Stomach (tissue), 4 donors: ENCODE data around the gene MAP3K13.

Source experiments
- CTCF ChIP-seq, 7 experiments: fragments of 450-650 bp in 4 of 7; fragments of 200-600 bp in 3 of 7; sonication (generic) in 3 of 7; IDR thresholded peaks; one replicate each; pipeline ENCODE4 v1.5.1; 2016 to 2019; ENCODE audit warnings: antibody characterized with exemption in 7 of 7, control low read depth in 2 of 7, mild to moderate bottlenecking in 1 of 7
- EP300 ChIP-seq: sonication (generic); formaldehyde crosslinking; IDR thresholded peaks from one replicate; pipeline ENCODE4 v1.6.1; 2017; ENCODE audit warnings: antibody characterized with exemption
- POLR2A ChIP-seq, 4 donors: fragments of 450-650 bp; IDR thresholded peaks; one replicate each; pipeline ENCODE4 v1.6.1; 2016; ENCODE audit warnings: antibody characterized with exemption in 4 of 4, control low read depth in 2 of 4, mild to moderate bottlenecking in 1 of 4, moderate library complexity in 1 of 4

GRCh38 chr3:185439745-185440466, 77.0 kb downstream of the MAP3K13 start:
- no peak for TF ChIP-seq POLR2A (IDR thresholded peaks at IDR 0.05)
- no peak for TF ChIP-seq CTCF (IDR thresholded peaks at IDR 0.05)
- no peak for TF ChIP-seq EP300
